NCI-H460 (cell line): ENCODE measurements around the gene STAM. TPM values are rescaled to one million over a fixed set of nuclear protein-coding genes. Genes with fewer than 3 reads are reported as not detected.
A peak's percentile ranks its signal among the peaks of the same experiment; 100 is the strongest.

Experiments
- DNase-seq: peaks from one replicate; pipeline ENCODE4 v3.0.0-alpha.2; 2016; ENCODE audit warnings: low read depth; ENCODE audit errors: extremely low read depth
- total RNA-seq: library from RNA; depleted of rRNA; stranded (reverse); fragments of >200 nt; shearing (Covaris generic); gene quantifications from 2 replicates; pipeline ENCODE4 v1.2.3, GENCODE V29; 2014

STAM gene
- total RNA-seq, 1 experiment from 2014 or later = 18.6 TPM

DNA sequence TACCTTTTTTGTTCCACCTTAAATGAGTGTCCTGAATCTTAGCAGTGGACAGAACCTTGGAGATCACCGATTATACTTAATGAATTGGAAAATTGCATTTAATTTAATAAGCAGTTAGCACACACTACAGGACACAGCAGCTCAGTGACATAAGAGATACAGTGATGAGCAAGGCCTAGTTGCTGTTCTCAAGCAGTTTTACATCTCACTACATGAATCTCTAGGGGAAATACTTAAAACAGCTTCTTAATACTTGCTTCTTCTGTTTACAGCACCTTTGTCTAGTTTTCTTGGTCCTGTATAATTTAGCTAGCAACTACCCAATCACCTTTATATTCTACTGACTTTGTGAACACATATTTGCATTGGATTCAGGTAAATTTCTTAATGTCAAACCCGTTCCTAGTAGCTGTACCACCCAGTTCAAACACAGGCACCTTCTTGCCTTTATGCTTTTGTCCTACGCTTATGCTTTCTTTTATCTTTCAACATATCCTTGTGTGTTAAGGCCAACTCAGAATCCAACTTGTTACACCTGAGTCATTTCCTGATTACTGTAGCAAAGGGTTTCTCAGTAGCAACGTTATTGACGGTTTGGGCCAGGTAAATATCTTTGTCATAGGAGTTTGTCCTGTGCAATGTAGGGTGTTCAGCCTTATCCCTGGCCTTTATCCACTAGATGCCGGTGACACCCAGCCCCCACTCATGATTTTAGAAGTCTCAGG is 1.8 kb downstream of the STAM start:
- DNase-seq = no peak

DNA sequence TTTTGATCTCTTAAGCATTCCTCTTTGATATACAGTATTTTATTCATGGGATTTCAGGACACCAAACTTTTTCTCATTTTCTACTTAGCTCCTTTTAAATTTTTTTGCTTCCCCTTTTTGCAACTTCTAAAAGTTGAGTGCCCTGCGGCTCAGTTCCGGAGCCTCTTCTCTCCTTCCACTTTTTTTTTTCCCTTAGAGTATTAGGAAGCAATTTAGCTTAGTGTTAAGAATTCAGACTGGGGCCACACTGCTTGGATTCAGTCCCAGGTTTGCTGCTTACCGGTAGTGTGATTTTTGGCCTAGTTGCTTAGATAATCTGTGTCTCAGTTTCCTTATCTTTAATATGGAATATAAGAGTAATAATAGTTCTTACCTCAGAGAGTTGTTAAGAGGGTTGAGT is 3.4 kb downstream of the STAM start:
- no peak for DNase-seq

DNA sequence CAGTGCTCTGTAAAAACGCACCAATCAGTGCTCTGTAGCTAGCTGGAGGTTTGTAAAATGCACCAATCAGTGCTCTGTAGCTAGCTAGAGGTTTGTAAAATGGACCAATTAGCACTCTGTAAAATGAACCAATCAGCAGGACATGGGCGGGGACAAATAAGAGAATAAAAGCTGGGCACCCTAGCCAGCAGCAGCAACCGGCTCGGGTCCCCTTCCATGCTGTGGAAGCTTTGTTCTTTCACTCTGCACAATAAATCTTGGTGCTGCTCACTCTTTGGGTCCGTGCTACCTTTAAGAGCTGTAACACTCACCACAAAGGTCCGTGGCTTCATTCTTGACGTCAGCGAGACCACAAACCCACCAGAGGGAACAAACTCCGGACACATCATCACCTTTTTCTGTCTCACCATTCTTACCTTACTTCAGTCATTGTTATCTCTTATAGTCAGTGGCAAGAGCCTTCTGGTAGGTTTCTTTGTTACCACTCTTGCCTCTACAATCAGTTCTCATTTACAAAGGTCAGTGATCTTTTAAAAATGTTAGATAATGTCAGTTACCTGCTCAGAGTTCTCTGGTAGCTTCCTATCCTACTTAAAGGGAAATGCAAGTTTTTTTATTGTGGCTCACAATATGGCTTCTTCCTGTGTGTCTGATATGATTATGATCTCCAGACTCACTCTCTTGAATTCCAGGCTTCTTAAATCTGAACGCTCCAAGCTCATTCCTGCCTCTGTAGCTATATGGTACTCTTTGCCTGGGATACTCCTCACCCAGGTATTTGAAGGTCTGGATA is 4.5 kb downstream of the STAM start:
- DNase-seq = no peak

DNA sequence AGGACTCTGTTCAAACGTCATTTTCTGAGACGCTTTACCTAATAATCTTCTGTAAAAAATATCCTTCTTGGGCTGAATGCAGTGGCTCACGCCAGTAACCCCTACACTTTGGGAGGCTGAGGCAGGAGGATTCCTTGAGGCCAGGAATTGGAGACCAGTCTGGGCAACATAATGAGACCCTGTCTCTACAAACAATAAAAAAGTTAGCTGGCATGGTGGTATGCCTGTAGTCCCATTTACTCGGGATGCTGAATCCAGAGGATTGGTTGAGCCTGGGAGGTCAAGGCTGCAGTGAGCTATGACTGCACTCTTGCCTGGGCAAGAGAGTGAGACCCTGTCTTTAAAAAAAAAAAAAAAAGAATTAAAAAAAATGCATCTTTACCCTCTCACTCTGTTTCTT is 5.1 kb downstream of the STAM start:
- DNase-seq = no peak

DNA sequence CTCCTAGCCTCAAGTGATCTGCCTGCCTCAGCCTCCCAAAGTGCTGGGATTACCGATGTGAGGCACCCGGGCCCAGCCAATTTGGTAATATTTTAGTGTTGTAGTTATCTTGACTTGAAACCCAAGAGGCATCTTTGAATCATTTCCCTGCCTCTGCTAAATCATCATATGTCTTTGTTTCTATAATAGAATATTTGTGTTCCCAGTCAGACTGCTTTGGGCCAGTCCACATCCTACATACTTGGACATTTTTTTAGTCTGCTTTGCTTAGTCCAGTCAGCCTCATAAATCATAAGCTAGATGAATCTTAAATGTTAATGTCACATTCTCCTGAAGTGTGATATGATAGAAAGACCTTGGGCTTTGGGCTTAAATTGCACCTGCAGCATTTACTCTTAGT is 5.9 kb downstream of the STAM start:
- no peak for DNase-seq

DNA sequence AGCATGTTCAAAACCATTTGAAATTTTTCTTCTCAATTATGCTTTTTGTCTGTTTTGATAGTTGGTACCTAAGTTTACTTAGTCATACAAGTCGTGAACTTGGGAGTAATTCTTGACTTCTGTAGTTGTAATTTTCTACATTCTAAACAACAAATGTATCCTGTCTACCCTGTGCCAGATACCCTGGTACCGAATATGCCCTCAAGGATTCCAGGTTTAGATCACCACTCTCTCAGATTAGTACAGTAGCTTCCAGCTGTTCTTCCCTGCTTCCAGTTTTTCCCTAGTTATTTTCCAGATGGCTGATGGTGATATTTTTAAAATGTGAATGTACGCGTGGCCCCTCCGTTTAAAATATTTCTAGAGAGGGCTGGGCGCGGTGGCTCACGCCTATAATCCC is 6.5 kb downstream of the STAM start:
- DNase-seq = no peak

DNA sequence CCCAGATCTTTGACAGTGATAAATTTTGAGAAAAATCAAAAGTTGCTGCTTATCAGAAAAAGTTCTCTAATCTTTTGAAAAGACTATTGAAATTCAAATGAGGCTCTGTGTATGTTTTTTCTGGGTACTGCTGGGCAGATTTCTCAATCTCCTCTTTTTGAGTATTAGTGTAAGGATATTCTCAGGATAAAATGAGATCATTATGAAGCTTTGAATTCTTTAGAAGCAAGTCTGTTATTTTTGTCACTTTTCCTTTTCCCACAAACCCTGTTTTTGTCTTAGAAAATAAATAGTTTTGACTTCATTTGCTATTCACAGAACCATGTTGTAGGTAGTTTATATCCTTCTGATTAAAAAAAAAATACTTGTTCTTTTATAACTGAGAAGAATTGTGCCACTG is 7.9 kb downstream of the STAM start:
- no peak for DNase-seq

DNA sequence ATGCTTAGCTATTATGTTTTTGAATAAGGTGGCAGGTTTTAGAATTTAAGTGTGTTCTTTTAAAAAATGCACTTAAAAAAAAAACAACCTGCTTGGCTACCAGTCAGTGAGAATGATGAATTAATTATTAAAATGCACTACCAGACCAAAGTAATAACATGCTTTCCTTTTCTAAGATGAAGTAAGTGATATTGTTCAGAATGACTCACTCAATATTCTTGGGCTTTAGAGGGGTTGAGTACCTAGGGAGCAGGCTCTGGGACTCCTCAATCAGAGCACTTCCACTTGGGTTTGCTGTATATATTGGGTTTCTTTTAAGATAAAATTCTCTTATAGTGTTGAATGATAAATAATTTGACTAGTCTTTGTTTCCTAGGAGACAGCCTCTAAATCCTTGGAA is 8.6 kb downstream of the STAM start:
- DNase-seq = no peak

DNA sequence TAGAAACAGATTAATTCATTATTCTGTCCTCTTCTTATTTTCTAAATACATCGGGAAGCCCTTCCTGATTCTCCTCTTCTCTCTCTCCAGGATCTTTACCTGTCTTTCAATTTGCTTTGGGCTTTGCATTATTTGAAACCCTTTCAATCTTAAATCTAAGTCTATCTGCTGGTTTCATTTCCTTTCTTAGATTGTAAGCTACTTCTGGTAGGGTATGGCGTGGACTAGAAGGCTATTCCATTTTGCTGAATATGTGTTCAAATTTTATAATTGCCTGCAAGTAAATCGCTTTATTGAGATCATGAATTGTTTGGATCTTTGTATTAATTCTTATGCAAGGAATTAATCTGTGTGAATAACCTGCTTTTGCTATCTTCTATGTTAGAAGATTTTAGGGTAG is 11.1 kb downstream of the STAM start:
- no peak for DNase-seq

DNA sequence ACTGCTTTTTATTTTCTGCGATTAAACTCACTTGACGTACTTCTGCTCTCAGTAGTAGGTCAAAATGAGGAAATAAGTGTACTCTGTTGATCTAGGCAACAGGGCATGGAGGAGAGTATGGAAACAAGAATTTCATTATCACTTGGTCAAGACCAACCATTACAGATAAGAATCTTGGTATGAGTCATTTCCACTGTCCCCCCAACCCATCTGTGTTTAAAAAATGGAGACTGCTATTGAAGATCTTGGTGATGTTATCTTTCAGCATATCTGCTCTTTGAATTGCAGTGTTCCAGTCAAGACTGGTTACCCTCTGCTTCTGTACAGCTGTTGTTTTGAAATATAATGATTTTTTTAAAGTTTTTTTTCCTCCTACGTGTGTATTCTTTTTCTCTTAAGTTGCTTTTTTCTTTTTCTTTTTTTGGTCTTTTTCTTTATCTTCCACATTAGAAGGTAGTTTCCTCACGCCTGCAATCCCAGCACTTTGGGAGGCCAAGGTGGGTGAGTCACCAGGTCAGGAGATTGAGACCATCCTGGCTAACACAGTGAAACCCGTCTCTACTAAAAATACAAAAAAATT is 11.7 kb downstream of the STAM start:
- DNase-seq = no peak

DNA sequence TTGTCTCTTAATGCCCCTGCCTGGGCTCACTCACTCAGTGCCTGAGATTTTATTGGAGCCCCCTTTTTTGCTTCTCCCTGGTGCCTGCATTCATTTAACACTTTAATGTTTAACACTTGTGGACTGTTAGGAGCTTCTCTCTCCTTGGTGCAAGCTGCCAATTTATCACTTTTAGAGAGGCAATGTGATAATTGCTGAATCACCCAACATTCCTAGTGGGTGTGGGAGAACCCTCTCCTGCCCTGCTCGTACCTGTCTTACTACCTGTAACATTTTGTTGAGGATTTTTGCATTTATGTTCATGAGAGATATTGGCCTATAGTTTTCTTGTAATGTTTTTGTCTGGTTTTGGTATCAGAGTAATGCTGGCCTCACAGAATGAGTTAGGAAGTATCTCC is 13.2 kb downstream of the STAM start:
- no peak for DNase-seq

DNA sequence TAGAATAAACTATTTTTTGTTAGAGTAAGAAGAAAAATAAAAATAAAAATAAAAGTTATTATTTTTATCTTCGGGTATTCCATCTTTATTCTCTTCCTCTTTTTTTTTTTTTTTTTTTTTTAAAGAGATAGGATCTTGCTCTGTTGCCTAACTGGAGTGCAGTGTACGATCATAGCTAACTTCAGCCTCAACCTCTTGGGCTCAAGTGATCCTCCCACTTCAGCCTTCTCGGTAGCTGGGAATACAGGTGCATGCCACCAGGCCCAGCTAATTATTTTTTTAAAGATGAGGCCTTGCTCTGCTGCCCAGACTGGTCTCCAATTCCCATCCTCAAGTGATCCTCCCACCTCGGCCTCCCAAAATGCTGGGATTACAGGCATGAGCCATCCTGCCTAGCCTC is 15.4 kb downstream of the STAM start:
- DNase-seq = no peak

DNA sequence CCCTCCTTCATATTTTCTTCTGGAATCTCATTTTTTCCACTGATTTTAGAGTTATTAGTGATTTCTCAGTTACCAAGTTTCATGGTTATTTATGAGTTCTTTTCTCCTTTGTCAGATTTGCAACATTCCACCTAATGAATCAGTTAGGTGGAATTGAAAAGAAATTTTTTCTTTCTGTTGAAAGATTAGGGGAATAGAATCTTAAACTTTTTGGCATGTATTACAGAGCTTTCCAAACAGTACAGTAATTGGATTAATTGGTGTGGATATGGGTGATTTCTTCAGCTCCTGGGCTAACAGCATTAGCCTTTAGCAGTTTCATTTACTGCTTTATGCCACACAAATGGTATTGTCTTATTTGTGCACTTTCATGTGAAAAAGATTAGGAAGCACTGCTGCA is 17.0 kb downstream of the STAM start:
- no peak for DNase-seq

DNA sequence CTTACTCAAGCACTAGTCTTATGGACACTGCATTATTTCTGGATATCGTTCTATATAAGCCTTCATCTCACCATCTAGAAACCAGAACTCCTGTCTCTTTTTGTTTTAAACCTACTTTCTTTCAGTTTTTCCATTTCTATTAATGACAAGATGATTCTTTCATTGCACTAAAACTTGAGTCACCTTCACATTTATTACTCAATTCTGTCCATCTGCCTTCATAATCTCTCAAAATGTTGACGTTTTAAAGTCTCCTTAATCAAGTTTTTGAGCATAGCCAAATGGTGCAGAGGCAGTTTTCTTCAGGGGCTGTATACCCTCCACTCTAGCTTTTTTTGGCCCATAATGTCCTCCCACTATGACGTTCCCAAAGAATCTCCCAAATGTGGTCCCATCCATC is 17.6 kb downstream of the STAM start:
- no peak for DNase-seq

DNA sequence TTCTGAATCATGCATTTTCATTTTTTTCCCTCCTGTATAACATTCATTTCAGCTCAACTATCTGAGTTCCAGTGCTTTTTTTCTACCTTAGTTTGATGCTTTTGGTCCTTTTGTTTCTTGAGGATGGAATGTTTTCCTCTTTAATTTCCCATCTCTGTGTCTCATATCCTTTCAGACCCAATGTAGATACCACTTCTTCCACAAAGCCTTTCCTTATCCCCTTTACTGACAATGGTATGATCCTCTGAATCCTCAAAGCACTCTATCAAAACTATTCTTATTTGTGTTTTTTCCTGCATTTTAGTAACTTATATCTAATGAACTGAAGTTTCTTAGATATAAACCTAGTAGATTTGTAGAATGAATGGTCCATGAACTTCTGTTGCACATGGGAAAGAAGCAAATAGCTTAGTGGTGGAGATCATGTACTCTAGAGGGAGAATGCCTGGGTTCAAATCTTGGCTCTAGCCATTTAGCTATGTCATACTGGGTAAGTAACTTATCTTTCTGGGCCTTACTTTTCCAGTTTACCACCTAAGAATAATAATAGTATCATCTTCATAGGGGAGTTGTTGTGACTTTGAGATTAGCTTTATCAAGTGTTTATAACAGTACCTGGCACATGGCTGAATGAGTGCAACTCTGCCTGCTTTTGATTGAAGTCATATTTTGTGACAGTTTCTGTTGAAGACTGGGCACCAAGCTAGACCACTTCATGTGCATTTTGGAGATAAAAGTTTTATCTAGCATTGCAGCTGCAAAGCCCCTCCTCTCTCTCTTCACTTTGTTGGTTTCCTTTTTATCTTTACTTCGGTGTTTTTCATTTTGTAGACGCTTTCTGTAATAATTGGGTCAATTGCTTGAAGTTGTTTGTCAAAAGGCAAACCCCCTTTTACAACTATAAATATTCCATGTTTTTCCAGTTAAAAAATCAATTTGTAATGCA is 18.5 kb downstream of the STAM start:
- DNase-seq = no peak

DNA sequence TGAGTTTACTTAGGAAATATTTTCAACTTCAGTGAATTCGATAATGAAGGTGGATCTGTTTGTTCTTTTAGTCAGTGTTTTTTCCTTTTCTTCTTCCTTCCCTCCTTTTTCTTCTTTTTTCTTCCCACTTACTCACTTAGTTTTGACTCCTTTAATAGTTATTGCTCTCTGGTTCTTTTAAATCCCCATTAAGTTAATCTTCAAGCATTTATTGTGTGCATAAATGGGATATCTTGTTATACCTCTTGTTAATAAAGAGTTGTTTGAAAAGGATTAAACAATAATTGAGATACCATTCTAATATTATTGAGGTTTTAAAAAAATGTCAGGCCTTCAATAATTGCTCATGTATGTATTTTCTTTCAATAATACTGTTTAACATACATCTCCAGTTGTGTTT is 19.5 kb downstream of the STAM start:
- no peak for DNase-seq

DNA sequence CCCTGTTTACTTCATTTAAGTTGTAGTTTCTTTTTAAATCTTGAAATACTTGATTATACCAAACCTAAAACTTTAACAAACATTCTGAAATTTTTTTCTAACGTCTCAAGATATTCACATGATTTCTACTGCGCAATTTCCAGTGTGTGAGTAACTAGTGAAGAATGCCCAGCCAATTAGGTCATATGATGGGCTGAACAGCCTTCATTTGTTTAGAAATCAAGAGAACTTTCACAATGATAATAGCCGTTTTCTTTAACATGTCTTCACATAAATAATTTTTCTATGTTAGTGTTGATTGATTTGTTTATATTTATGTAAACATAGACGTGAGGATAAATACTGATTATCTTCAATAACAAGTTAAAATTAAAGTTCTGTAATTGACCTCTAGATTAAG is 21.8 kb downstream of the STAM start:
- DNase-seq = peak; percentile 66

DNA sequence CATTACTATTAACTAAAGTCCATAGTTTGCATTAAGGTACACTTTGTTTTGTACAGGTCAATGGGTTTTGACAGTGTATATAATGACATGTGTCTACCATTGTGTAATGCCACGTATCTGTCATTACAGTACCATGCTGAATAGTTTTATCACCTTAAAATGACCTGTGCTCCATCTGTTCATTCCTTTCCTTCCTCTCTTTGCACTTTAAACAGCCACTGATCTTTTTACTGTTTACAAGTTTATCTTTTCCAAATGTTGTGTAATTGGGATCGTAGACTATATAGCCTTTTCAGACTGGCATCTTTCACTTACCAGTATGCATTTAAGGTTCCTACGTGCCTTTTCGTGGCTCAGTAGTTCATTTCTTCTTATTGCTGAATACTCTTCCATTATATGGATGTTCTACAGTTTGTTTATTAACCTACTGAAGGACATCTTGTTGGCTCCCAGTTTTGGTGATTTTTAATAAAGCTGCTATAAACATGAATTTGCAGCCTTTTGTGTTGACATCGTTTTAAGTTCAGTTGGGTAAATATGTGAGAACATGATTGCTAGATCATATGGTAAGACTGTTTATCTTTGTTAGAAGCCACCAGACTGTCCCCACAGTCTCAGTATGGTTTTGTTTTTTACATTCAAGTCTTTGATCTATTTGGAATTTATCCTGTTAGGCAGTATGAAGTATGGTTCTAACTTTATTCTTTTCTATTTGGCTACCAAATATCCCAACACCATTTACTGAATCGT is 24.7 kb downstream of the STAM start:
- DNase-seq = no peak

DNA sequence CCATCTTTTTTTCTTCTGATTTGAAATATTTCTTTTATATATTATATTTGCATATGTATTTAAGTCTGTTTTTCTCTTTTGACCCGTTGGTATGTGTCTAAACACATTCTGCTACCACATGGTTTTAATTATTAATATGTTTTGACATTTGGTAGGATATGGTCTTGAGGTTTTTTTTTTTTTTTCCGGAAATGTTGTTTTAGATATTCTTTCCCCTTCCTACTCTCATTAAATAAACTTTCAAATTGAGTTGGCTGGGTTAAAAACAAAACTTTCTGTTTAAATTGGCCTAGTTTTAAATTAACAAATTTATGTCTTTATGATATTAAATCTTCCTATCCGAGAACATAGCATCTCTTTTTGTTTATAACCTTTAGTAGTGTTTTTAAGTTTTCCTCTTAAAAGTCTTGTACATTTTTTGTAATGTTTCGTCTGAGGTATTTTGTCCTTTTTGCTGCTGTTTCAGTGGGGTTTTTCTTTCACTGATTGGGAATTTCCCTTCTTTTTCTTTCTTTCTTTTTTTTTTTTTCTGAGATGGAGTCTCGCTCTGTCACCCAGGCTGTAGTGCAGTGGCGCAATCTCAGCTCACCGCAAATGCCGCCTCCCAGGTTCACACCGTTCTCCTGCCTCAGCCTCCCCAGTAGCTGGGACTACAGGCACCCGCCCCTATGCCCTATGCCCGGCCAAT is 25.4 kb downstream of the STAM start:
- no peak for DNase-seq

DNA sequence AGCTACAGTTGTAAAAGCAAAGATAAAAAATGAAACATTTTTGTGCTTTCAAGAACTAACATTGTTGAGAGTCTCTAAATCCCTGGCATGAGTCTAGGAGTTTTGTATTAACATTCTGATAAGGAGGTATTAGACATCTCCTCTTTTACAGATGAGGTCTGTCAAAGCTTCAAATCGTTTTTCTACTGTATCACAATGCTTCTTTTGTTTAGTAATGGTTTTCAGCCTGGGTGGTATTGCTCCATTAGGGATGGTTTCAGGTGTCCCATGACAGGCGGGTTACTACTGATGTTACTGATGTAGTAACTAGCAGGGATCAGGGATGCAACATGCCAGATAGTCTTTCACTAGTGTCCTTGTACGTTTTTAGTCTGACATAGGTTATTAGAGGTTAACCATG is 27.4 kb downstream of the STAM start:
- DNase-seq = no peak
